ENCODE measurements around the gene FRMD3.

FRMD3 gene

GRCh38 chr9:83538172-83538889 lies at the start of gene FRMD3:
Gene FRMD3 (minus strand): TSS chr9:83538401. CDS start chr9:83538231, 170 bp downstream.
- DNase-seq = no peak

- DNase-seq = no peak
Observed at GRCh38 chr9:83584995-83585394, 46.8 kb upstream of the FRMD3 start.

- peak; percentile 66 for DNase-seq
Observed at GRCh38 chr9:83583151-83584014, 45.2 kb upstream of the FRMD3 start.

GRCh38 chr9:83582029-83582428 lies 43.8 kb upstream of the FRMD3 start:
- no peak for DNase-seq

GRCh38 chr9:83574482-83574881 lies 36.3 kb upstream of the FRMD3 start:
- DNase-seq = no peak

GRCh38 chr9:83572524-83572923 lies 34.3 kb upstream of the FRMD3 start:
- no peak for DNase-seq

GRCh38 chr9:83570359-83570758 lies 32.2 kb upstream of the FRMD3 start:
- DNase-seq = no peak

GRCh38 chr9:83569326-83569725 lies 31.1 kb upstream of the FRMD3 start:
- DNase-seq = no peak

- DNase-seq = no peak
Observed at GRCh38 chr9:83563360-83563759, 25.2 kb upstream of the FRMD3 start.

- DNase-seq = no peak
Observed at GRCh38 chr9:83560169-83560826, 22.1 kb upstream of the FRMD3 start.

GRCh38 chr9:83557771-83558170 lies 19.6 kb upstream of the FRMD3 start:
- no peak for DNase-seq

GRCh38 chr9:83557317-83557716 lies 19.1 kb upstream of the FRMD3 start:
- no peak for DNase-seq

- no peak for DNase-seq
Observed at GRCh38 chr9:83554278-83554677, 16.1 kb upstream of the FRMD3 start.

- no peak for DNase-seq
Observed at GRCh38 chr9:83544002-83544698, 5.9 kb upstream of the FRMD3 start.

GRCh38 chr9:83538890-83539238 lies 663 bp upstream of the FRMD3 start:
- no peak for DNase-seq

- no peak for DNase-seq
Observed at GRCh38 chr9:83537331-83538171, 650 bp downstream of the FRMD3 start.

- DNase-seq = no peak
Observed at GRCh38 chr9:83536332-83536731, 1.9 kb downstream of the FRMD3 start.

- DNase-seq = no peak
Observed at GRCh38 chr9:83535736-83536135, 2.5 kb downstream of the FRMD3 start.

- DNase-seq = no peak
Observed at GRCh38 chr9:83533296-83533695, 4.9 kb downstream of the FRMD3 start.

- DNase-seq = no peak
Observed at GRCh38 chr9:83526901-83527300, 11.3 kb downstream of the FRMD3 start.

- DNase-seq = no peak
Observed at GRCh38 chr9:83526211-83526610, 12.0 kb downstream of the FRMD3 start.

GRCh38 chr9:83523684-83524083 lies 14.5 kb downstream of the FRMD3 start:
- DNase-seq = no peak
